GM19035 (cell line): Measurements from ENCODE around the gene FAM174B.

Experiments
- ATAC-seq: cut with Tn5 transposase; IDR thresholded peaks from one replicate; pipeline ENCODE4 v1.9.1; 2021; ENCODE audit not compliant: unreplicated experiment

The FAM174B gene

GRCh38 chr15:92574566-92574965 lies 81.0 kb downstream of the FAM174B start:
- ATAC-seq: no peak

GRCh38 chr15:92574161-92574560 lies 81.4 kb downstream of the FAM174B start:
- no peak for ATAC-seq

GRCh38 chr15:92571824-92572223 lies 83.8 kb downstream of the FAM174B start:
- ATAC-seq: no peak

- no peak for ATAC-seq
Measured at GRCh38 chr15:92570391-92570790, 85.2 kb downstream of the FAM174B start.

GRCh38 chr15:92569778-92570177 lies 85.8 kb downstream of the FAM174B start:
- ATAC-seq: no peak
